Large intestine (tissue), 12 donors: Measurements from ENCODE around the gene OR10A5. TPM values are rescaled to one million over a fixed set of nuclear protein-coding genes. Genes with fewer than 3 reads are reported as not detected.
"Not testable (repeated sequence)": the region's sequence is repeated elsewhere in the genome, so short reads cannot be mapped to it uniquely, and the experiment has no call there.

ENCODE experiments used
- DNase-seq, 2 donors: peaks; one replicate each; pipeline versions ENCODE4 v3.0.0 to v3.0.0-alpha.2; 2013
- H3K27ac ChIP-seq: one replicate; pipeline ENCODE4 v1.5.1; 2013; ENCODE audit warnings: low read length
- H3K27me3 ChIP-seq: 2 replicates; pipeline ENCODE4 v1.6.1; 2013; ENCODE audit warnings: low read length; ENCODE audit not compliant: control insufficient read depth, insufficient read depth
- H3K36me3 ChIP-seq: 2 replicates; pipeline ENCODE4 v1.6.1; 2013; ENCODE audit warnings: low read length; ENCODE audit not compliant: control insufficient read depth, insufficient read depth
- H3K4me1 ChIP-seq: one replicate; pipeline ENCODE4 v1.6.1; 2013; ENCODE audit warnings: low read length; ENCODE audit not compliant: control insufficient read depth, insufficient read depth
- H3K4me3 ChIP-seq: one replicate; pipeline ENCODE4 v1.5.1; 2013; ENCODE audit warnings: low read length
- H3K9me3 ChIP-seq: one replicate; pipeline ENCODE4 v1.6.1; 2013; ENCODE audit warnings: mild to moderate bottlenecking, low read depth, low read length, moderate library complexity; ENCODE audit not compliant: control insufficient read depth
- WGBS: methylation state at CpG from one replicate; pipeline ENCODE4 v1.1.5; 2013; ENCODE audit warnings: low lambda C conversion rate; ENCODE audit not compliant: insufficient coverage; 5-methylcytosine and 5-hydroxymethylcytosine counted together
- long read RNA-seq, 11 donors: transcript quantifications; one replicate each; lab custom pipeline, GENCODE V29; 2026
- polyA plus RNA-seq: library from polyadenylated mRNA; unstranded; fragments of 120-200 nt; gene quantifications from one replicate; pipeline ENCODE4 v1.2.1, GENCODE V29; 2013

Gene OR10A5
- polyA plus RNA-seq: not detected
- long read RNA-seq, donor 1: 0 reads
- long read RNA-seq, donor 2, partial matches to known transcripts: 0 of 1 reads
- long read RNA-seq, donor 2, other reads (novel, unspliced or antisense): 0 of 1 reads
- long read RNA-seq, donor 3: 0 reads
- long read RNA-seq, donor 4: 0 reads
- long read RNA-seq, donor 5: 0 reads
- long read RNA-seq, donor 6: 0 reads
- long read RNA-seq, donor 7: 0 reads
- long read RNA-seq, donor 8: 0 reads
- long read RNA-seq, donor 9: 0 reads
- long read RNA-seq, donor 10: 0 reads
- long read RNA-seq, donor 11: 0 reads

GRCh38 chr11:6845383-6845782 is at the start of gene OR10A5:
OR10A5 (plus strand) TSS chr11:6845683; CDS start chr11:6845683, 0 bp downstream.
- Histone ChIP-seq H3K4me3 (no peak within 1 kb of the TSS), H3K4me1 (no peaks in the 10 kb centered on the region), H3K36me3 (no peaks in the 10 kb centered on the region), H3K27me3 (no peaks in the 10 kb centered on the region), H3K9me3 (peaks cover 4% of the 10 kb centered on the region), H3K27ac (no peak within 1 kb of the TSS)
- 94% methylated on average over 3 of the region's 3 CpGs for WGBS
- no peak for DNase-seq

DNA sequence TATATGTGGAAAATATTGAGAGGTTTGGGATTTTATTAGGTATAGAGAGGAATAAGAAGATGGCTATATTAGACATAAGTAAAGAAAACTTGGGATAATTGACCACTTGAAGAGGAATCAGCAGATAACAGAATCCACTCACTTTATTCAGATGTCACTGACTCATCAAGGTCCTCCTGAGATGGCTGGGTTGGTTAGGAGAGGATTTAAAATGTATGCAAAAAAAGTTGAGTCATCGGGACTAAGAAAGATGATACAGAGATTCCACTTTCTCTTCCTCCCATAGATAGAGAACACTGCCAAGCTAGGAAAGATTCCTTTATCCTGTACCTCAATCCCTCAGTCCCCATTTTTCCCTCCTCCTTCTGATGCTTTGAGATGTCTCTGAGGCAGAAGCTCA is 46.1 kb upstream of the OR10A5 start, which contains the start of gene OR6A2:
Gene OR6A2, minus strand, starts transcription at position 288 of the 400 bp plus-strand sequence. CDS start 3,981 bp downstream, outside the sequence.
- H3K27ac ChIP-seq: no peak within 1 kb of the TSS
- H3K27me3 ChIP-seq: no peaks in the 10 kb centered on the region
- H3K4me3 ChIP-seq: no peak within 1 kb of the TSS
- H3K36me3 ChIP-seq: no peaks in the 10 kb centered on the region
- WGBS: no CpG with 5 or more reads among the region's 1 CpG
- H3K9me3 ChIP-seq: no peaks in the 10 kb centered on the region
- H3K4me1 ChIP-seq: no peaks in the 10 kb centered on the region
- no peak for DNase-seq

DNA sequence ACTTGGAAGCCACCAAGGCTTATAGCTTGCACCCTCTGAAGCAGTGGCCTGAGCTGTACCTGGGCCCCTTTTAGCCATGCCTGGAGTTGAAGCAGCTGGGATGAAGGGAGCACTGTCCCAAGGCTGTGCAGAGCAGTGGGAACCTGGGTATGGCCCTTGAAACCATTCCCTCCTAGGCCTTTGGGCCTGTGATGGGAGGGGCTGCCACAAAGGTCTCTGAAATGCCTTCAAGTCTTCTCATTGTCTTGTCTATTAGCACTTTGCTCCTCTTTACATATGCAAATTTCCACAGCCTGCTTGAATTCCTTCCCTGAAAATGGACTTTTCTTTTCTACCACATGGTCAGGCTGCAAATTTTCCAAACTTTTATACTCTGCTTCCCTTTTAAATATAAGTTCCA is 44.4 kb upstream of the OR10A5 start:
- H3K4me3 ChIP-seq, H3K27ac ChIP-seq, H3K9me3 ChIP-seq, DNase-seq, H3K36me3 ChIP-seq, H3K27me3 ChIP-seq, H3K4me1 ChIP-seq: not testable (repeated sequence)

- DNase-seq: peak; percentile 13 to 40
- H3K36me3 ChIP-seq: no peaks in the 10 kb centered on the region
- H3K9me3 ChIP-seq: no peaks in the 10 kb centered on the region
- no CpG with 5 or more reads among the region's 6 CpGs for WGBS
- H3K27ac ChIP-seq: no peak overlapping the region
- H3K4me1 ChIP-seq: no peaks in the 10 kb centered on the region
- H3K27me3 ChIP-seq: no peaks in the 10 kb centered on the region
- H3K4me3 ChIP-seq: no peak overlapping the region
Measured at GRCh38 chr11:6812390-6813005, 33.0 kb upstream of the OR10A5 start.

- 50% methylated on average over 1 of the region's 2 CpGs for WGBS
- Histone ChIP-seq H3K4me3 (no peak overlapping the region), H3K27me3 (no peaks in the 10 kb centered on the region), H3K27ac (no peak overlapping the region), H3K4me1 (no peaks in the 10 kb centered on the region), H3K9me3 (peaks cover 4% of the 10 kb centered on the region), H3K36me3 (no peaks in the 10 kb centered on the region)
- no peak for DNase-seq
Measured at GRCh38 chr11:6813656-6814055, 31.8 kb upstream of the OR10A5 start.

DNA sequence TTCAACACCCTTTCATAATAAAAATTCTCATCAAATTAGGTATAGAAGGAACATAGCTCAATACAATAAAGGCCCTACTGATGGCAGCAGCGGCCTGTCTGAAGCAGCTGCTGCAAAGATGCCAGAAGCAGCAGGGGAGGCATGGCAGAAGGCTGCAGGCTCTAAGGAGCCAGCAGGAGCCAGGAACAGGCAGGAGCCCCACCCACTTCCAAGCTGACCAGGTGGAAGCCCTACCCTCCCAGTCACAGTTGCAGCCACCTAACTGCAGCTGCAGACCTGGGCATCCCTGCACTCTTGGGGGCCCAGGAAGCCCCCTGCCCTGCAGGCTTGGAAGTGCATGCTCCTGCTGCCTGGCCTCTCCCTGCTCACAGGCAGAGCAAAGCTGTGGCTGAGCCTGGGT is 27.8 kb upstream of the OR10A5 start:
- H3K9me3 ChIP-seq: peaks cover 4% of the 10 kb centered on the region
- no CpG with 5 or more reads among the region's 1 CpG for WGBS

DNA sequence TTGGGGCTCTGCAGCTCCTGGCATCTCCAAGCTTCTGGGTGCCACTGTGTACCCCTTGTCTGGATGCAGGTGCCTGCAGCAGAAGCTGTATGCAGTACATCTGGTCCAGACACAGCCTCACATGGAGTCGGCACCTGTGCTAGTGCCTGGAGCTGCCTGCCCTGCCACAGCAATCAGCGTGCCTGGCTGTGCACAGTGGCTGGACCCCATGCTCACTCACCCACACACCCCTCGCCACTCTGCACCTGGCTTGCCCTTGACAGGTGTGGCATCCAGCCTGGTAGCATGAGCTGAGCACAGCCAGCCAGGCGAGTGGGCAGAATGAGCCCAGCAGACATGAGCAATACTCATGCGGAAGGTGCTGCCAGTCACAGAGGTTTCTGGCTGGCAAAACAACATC is 26.5 kb upstream of the OR10A5 start:
- Histone ChIP-seq H3K27ac (no peak overlapping the region), H3K36me3 (no peaks in the 10 kb centered on the region), H3K27me3 (no peaks in the 10 kb centered on the region), H3K9me3 (peaks cover 4% of the 10 kb centered on the region), H3K4me3 (no peak overlapping the region), H3K4me1 (no peaks in the 10 kb centered on the region)
- no peak for DNase-seq
- no CpG with 5 or more reads among the region's 5 CpGs for WGBS

More for the DNA sequence above, 27.8 kb upstream of the OR10A5 start:
- H3K27ac ChIP-seq: no peak overlapping the region
- H3K4me3 ChIP-seq: no peak overlapping the region
- no peak for DNase-seq
- no peaks in the 10 kb centered on the region for H3K4me1 ChIP-seq
- H3K36me3 ChIP-seq: no peaks in the 10 kb centered on the region
- no peaks in the 10 kb centered on the region for H3K27me3 ChIP-seq

DNA sequence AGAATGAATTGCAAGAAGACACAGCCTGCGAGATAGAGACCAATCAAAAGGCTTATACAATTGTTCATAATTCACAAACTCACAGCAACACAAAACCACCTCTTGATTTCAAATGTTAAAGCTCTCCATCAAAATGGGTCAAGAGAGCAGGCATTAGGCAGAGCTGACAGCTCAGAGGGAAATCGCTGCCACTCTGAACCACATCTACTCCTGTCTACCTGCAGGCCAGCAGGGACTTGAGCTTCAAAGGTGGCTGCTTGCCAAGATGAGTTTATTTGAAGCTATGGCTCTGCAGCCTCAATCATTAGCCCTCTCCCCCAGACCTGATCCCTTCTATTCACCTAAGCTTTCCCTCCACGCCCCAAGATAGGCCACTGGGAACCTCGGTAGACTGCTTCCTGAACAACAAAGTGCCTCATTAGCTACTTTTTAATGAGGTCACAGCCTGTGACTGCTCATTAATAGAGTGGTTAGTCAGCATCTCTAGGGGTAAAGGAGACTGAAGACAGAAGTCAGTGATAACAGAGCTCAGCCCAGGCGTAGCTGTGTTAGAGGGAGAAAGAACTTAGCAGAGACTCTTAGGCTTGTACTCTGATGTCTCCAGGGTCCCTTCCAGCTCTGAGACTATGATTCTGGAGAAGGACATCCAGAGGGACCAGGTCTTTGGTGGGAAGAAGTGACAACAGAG is 21.2 kb upstream of the OR10A5 start:
- Histone ChIP-seq H3K27ac (no peak overlapping the region), H3K27me3 (no peaks in the 10 kb centered on the region), H3K4me1 (no peaks in the 10 kb centered on the region), H3K36me3 (no peaks in the 10 kb centered on the region), H3K4me3 (no peak overlapping the region), H3K9me3 (no peaks in the 10 kb centered on the region)
- no CpG with 5 or more reads among the region's 5 CpGs for WGBS
- DNase-seq: no peak

DNA sequence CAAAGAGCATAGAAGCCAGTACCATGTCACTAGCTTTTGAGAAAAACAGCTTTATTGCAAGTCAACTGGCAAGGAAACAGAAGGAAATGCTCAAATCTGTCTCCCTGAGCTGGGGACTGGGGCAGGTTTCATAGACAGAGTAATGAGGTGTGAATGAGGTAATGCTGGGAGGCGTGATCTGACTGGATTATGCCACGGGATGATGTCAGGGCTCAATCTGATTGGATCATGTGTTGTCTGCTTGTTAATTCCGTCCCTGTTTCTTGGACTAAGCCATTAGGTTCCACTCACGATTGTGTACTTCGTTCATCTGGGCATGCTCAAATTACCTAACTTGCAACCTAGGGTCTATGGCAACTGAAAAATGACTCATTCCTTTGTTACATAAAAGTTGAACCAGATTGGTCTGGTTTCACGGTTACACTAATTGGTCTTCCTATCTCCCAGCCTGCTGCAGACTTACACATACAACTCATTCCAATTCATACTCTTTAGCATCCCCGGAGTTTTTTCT is 20.2 kb upstream of the OR10A5 start:
- H3K9me3 ChIP-seq: no peaks in the 10 kb centered on the region
- DNase-seq: no peak
- no peak overlapping the region for H3K27ac ChIP-seq
- 89% methylated on average over 3 of the region's 7 CpGs for WGBS
- no peaks in the 10 kb centered on the region for H3K27me3 ChIP-seq
- H3K4me1 ChIP-seq: no peaks in the 10 kb centered on the region
- no peak overlapping the region for H3K4me3 ChIP-seq
- H3K36me3 ChIP-seq: no peaks in the 10 kb centered on the region

DNA sequence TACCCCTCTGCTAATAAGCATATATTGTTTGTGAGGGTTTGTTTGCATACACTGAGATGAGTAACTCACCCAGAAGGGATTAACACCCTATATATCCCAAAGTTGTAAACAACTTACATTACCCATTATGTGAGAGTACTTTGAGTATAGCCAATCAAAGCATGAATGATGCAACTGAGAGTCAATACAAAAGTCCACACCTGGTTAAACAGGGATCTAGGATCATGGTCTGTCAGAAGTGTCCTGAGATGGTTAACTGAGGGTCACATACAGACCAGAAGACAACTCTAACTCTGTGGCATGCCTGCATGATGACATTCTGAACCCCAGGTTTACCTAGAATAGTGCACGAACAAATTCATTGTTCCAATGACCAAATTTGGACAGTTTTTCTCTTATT is 17.4 kb upstream of the OR10A5 start:
- no peak overlapping the region for H3K4me3 ChIP-seq
- H3K36me3 ChIP-seq: no peaks in the 10 kb centered on the region
- no peaks in the 10 kb centered on the region for H3K4me1 ChIP-seq
- WGBS: 67% methylated on average over 1 of the region's 1 CpG
- H3K9me3 ChIP-seq: no peaks in the 10 kb centered on the region
- H3K27ac ChIP-seq: no peak overlapping the region
- no peaks in the 10 kb centered on the region for H3K27me3 ChIP-seq
- DNase-seq: no peak
